MM.1S (cell line): ENCODE data around the gene RHOA.

ENCODE experiments used
- EZH2 ChIP-seq: fragments of 300-600 bp; sonication (generic); optimal IDR thresholded peaks from 2 replicates; pipeline ENCODE3; 2017; ENCODE audit warnings: low read depth, mild to moderate bottlenecking, antibody characterized with exemption, low read length, mixed read lengths
- EZH2phosphoT487 ChIP-seq: fragments of 300-600 bp; sonication (generic); IDR thresholded peaks from 2 replicates; pipeline ENCODE4 v1.6.1; 2018; ENCODE audit warnings: antibody characterized with exemption, low read length
- TF ChIP-seq, protein P1 (sequence below): fragments of 300-600 bp; sonication (generic); IDR thresholded peaks from 2 replicates; pipeline ENCODE4 v1.5.1; 2016; ENCODE audit warnings: antibody characterized with exemption, low read length, mixed read lengths

DNA sequence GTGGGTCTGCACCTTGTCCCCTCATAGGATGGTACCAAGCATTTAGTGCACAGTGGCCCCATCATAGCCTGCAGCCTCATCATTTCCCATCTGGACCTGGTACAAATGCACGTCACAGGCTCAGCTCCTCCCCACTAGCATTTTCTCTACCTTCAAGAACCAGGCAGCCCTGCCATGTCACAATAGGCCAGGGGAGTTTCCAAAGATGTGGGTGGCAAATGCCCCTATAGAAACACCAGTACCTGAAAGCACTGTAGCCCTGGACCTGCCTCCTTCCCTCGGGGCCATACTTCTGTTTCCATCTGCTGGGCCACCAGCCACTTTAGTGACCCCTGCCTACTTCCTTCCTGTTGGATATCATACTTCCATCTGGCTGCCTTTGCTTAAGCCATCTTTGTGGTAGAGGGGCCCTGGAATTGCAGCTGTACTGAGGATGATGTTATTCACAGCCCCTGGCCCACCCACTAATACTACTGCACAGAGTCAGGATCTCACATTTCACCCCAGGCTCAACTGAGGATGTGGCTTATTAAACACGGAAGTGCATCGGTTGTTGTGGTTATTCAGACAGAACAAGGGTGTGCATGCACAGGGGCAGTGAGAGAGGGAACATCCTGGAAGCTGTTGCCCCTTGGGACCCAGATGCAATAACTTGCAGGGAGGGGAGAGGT, 4.3 kb upstream of the RHOA start:
- TF ChIP-seq, protein P1, sequence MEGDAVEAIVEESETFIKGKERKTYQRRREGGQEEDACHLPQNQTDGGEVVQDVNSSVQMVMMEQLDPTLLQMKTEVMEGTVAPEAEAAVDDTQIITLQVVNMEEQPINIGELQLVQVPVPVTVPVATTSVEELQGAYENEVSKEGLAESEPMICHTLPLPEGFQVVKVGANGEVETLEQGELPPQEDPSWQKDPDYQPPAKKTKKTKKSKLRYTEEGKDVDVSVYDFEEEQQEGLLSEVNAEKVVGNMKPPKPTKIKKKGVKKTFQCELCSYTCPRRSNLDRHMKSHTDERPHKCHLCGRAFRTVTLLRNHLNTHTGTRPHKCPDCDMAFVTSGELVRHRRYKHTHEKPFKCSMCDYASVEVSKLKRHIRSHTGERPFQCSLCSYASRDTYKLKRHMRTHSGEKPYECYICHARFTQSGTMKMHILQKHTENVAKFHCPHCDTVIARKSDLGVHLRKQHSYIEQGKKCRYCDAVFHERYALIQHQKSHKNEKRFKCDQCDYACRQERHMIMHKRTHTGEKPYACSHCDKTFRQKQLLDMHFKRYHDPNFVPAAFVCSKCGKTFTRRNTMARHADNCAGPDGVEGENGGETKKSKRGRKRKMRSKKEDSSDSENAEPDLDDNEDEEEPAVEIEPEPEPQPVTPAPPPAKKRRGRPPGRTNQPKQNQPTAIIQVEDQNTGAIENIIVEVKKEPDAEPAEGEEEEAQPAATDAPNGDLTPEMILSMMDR: no peak
- TF ChIP-seq EZH2 (no peak), EZH2phosphoT487 (no peak)
